Uterus (tissue), 4 donors: Measurements from ENCODE around the gene RPS6KA1. TPM values are rescaled to one million over a fixed set of nuclear protein-coding genes. Genes with fewer than 3 reads are reported as not detected.
"Not testable (repeated sequence)": the region's sequence is repeated elsewhere in the genome, so short reads cannot be mapped to it uniquely, and the experiment has no call there.

Experiments
- DNase-seq, 2 donors: peaks; one replicate each; pipeline ENCODE4 v3.0.0-alpha.2; 2019 to 2020
- H3K27ac ChIP-seq, 2 donors: fragments of 200-600 bp; sonication (generic); 1 replicate in 1 of 2; 2 replicates in 1 of 2; pipeline ENCODE4 v1.5.1; 2016 to 2018
- H3K27me3 ChIP-seq, 2 donors: fragments of 200-600 bp; sonication (generic); one replicate each; pipeline ENCODE4 v1.5.1; 2018 to 2019; ENCODE audit warnings: control low read depth in 1 of 2
- H3K36me3 ChIP-seq, 2 donors: fragments of 200-600 bp; sonication (generic); one replicate each; pipeline ENCODE4 v1.5.1; 2019; ENCODE audit warnings: control low read depth in 1 of 2
- H3K4me1 ChIP-seq, 2 donors: fragments of 200-600 bp; sonication (generic); one replicate each; pipeline ENCODE4 v1.5.1; 2018 to 2019; ENCODE audit warnings: control low read depth in 1 of 2
- H3K4me3 ChIP-seq, 2 donors: fragments of 200-600 bp; sonication (generic); 1 replicate in 1 of 2; 2 replicates in 1 of 2; pipeline ENCODE4 v1.5.1; 2018 to 2019; ENCODE audit warnings: mild to moderate bottlenecking in 1 of 2
- H3K9me3 ChIP-seq, 2 donors: fragments of 200-600 bp; sonication (generic); one replicate each; pipeline ENCODE4 v1.5.1; 2019; ENCODE audit warnings: control low read depth in 1 of 2
- POLR2A ChIP-seq, 2 donors: fragments of 450-650 bp; IDR thresholded peaks; one replicate each; pipeline ENCODE4 v1.6.1; 2016; ENCODE audit warnings: antibody characterized with exemption in 2 of 2, mild to moderate bottlenecking in 1 of 2, moderate library complexity in 1 of 2
- intact Hi-C: fragments of 100-400 bp; cut with DNase I; formaldehyde crosslinking; loops from one replicate; pipeline ENCODE4 v1.15.1; 2023; ENCODE audit warnings: low total_unique reads
- total RNA-seq, 4 donors: library from RNA; depleted of rRNA in 3 of 4; stranded (reverse); fragments of >200 nt in 3 of 4; gene quantifications; one replicate each; pipeline versions ENCODE4 v1.1.0 to v1.2.4, GENCODE V29; 2014 to 2023
- TF ChIP-seq, protein P1 (sequence below), 4 experiments: fragments of 200-600 bp in 2 of 4; fragments of 450-650 bp in 2 of 4; sonication (generic) in 2 of 4; IDR thresholded peaks; one replicate each; pipeline ENCODE4 v1.5.1; 2016 to 2019; ENCODE audit warnings: antibody characterized with exemption in 4 of 4, mild to moderate bottlenecking in 2 of 4, moderate library complexity in 1 of 4
- donor health status: DM: yes; HTN: yes; CAD: no.

RPS6KA1 gene
- total RNA-seq, 4 donors from 2014 or later, result 10.8 to 51.8 (median 14.6) TPM

DNA sequence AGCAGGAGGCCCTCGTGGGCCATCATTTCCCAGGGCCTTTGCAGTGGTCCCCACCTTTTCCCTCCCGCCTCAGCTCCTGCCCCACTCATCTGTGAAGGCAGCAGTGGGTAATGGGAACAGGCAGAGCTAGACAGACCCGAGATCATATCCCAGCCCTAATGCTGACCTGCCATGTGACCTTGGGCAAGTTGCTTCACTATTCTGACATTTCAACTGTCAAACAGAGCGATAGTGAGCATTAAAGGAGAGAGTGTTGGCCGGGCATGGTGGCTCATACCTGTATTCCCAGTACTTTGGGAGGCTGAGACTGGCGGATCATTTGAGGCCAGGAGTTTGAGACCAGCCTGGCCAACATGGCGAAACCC lies 51.7 kb downstream of the RPS6KA1 start:
- H3K4me1 ChIP-seq, result no peaks in the 10 kb centered on the region
- no peaks in the 10 kb centered on the region for H3K36me3 ChIP-seq
- DNase-seq, result no peak
- H3K4me3 ChIP-seq, result no peak overlapping the region
- no peak overlapping the region for H3K27ac ChIP-seq
- H3K9me3 ChIP-seq, result no peaks in the 10 kb centered on the region
- TF ChIP-seq, protein P1, sequence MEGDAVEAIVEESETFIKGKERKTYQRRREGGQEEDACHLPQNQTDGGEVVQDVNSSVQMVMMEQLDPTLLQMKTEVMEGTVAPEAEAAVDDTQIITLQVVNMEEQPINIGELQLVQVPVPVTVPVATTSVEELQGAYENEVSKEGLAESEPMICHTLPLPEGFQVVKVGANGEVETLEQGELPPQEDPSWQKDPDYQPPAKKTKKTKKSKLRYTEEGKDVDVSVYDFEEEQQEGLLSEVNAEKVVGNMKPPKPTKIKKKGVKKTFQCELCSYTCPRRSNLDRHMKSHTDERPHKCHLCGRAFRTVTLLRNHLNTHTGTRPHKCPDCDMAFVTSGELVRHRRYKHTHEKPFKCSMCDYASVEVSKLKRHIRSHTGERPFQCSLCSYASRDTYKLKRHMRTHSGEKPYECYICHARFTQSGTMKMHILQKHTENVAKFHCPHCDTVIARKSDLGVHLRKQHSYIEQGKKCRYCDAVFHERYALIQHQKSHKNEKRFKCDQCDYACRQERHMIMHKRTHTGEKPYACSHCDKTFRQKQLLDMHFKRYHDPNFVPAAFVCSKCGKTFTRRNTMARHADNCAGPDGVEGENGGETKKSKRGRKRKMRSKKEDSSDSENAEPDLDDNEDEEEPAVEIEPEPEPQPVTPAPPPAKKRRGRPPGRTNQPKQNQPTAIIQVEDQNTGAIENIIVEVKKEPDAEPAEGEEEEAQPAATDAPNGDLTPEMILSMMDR (IDR thresholded peaks at IDR 0.05), result no peak
- no peak for TF ChIP-seq POLR2A (IDR thresholded peaks at IDR 0.05)
- intact Hi-C loops, result no loop called here
- no peaks in the 10 kb centered on the region for H3K27me3 ChIP-seq

DNA sequence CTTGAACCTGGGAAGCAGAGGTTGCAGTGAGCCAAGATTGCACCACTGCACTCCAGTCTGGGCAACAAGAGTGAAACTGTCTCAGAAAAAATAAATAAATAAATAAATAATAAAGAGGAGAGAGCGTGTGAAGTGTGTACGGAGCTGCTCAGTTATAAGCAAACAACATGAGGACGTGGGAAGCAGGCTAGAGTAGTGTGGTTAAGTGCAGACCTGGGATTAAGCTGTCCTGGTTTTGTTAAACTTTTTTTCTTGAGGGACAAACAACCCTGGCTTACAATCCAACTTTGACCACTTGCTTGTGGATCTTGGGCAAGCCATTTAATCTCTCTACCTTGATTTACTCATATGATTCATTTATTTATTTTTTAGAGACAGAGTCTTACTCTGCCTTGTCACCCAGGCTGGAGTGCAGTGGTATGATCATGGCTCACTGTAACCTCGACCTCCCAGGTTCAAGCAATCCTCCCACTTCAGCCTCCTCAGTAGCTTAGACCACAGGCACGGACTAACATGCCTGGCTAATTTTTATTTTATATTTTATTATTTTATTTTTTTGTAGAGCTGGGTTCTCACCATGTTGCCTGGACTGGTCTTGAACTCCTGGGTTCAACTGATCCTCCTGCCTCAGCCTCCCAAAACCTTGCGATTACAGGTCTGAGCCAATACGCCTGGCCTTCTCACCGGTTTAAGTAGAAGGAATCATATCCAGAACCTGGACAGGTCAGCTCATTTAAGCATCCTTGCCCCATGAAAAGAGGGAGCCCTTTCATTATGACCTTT lies 52.7 kb downstream of the RPS6KA1 start:
- Histone ChIP-seq H3K9me3 (no peaks in the 10 kb centered on the region), H3K4me1 (no peaks in the 10 kb centered on the region), H3K36me3 (no peaks in the 10 kb centered on the region), H3K4me3 (no peak overlapping the region), H3K27me3 (no peaks in the 10 kb centered on the region), H3K27ac (no peak overlapping the region)
- intact Hi-C loops, result no loop called here
- TF ChIP-seq, protein P1 (IDR thresholded peaks at IDR 0.05), result no peak
- no peak for TF ChIP-seq POLR2A (IDR thresholded peaks at IDR 0.05)
- DNase-seq, result no peak

DNA sequence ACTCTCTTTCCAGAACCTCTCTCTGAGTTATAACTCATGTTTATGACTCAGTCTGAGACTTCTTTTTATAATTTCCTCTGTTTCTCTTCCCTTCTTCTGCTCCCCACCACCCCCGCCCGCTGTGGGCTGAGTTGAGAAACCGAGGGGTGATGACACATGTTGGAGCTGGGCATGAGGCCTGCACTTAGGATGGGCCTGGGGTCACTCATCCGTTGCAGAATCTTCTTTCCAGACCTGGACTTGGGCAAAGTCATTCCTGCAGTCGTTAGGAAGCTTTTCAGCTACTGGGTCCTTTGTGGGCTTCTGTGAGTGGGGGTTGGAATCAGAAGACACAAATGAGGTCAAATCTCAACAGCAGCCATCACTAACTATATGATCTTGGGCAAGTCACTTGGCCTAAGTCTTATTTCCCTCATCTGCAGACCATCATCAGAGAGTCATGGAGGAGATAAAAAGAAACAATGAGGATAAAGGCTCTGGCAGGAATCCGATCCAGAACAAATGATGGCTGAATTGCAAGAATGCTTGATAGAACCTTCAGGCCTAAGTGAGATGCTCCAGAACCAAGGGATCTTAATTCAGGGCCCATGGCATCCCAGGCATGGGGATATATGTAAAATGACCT lies 53.4 kb downstream of the RPS6KA1 start:
- H3K36me3 ChIP-seq, result no peaks in the 10 kb centered on the region
- H3K9me3 ChIP-seq, result no peaks in the 10 kb centered on the region
- TF ChIP-seq, protein P1 (IDR thresholded peaks at IDR 0.05), result no peak
- no peak for TF ChIP-seq POLR2A (IDR thresholded peaks at IDR 0.05)
- no peaks in the 10 kb centered on the region for H3K4me1 ChIP-seq
- intact Hi-C loops, result no loop called here
- no peak overlapping the region for H3K4me3 ChIP-seq
- no peaks in the 10 kb centered on the region for H3K27me3 ChIP-seq
- no peak overlapping the region for H3K27ac ChIP-seq
- no peak for DNase-seq

DNA sequence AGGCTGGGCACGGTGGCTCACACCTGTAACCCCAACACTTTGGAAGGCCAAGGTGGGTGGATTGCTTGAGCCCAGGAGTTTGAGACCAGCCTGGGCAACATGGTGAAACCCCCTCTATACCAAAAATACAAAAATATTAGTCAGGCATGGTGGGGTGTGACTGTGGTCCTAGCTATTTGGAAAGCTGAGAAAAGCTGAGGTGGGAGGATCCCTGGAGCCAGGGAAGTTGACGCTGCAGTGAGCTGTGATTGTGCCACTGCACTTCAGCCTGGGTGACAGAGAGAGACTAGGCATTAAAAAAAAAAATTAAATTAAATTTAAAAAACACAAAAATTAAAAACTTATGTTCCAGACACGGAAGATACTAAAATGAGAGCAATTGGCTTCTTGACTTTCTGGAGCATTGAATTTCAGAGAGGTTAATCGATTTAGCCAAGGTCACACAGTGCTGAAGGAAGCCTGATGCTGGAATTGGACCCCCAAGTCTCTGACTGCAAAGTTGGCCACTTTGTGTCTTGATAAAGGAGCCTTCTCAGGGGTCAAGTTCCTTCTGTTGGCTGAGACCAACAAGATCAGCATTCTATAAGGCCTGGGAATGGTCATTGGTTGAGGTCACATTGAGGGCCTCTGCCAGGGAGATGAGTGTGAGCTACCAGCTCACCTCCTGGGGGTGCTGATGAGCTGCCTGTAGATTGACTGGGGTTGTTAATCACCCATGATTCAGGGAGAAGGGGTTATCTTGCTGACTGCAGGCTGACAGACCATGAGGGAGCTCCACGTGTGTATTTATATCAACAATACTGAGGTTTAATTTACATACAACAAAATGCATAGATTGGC lies 54.3 kb downstream of the RPS6KA1 start:
- Histone ChIP-seq H3K9me3 (peaks cover 0 to 5% of the 10 kb centered on the region in 2 donors), H3K27me3 (no peaks in the 10 kb centered on the region), H3K4me1 (no peaks in the 10 kb centered on the region), H3K36me3 (no peaks in the 10 kb centered on the region), H3K4me3 (no peak overlapping the region), H3K27ac (no peak overlapping the region)
- intact Hi-C loops, result no loop called here
- no peak for DNase-seq
- no peak for TF ChIP-seq POLR2A (IDR thresholded peaks at IDR 0.05)

DNA sequence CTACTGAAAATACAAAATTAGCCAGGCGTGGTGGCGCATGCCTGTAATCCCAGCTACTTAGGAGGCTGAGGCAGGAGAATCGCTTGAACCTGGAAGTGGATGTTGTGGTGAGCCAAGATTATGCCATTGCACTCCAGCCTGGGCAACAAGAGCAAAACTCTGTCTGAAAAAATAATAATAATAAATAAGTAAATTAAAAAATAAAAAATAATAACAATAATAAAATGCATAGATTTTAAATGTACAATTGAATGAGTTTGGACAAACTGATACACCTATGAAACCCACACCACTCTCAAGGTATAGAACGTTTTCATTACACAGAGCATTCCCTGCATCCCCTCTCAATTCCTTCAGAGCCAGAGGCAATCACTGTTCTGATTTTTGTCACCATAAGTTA lies 55.0 kb downstream of the RPS6KA1 start:
- H3K27me3 ChIP-seq, intact Hi-C loops, H3K9me3 ChIP-seq, DNase-seq, H3K4me3 ChIP-seq, H3K36me3 ChIP-seq, H3K4me1 ChIP-seq, H3K27ac ChIP-seq: not testable (repeated sequence)

DNA sequence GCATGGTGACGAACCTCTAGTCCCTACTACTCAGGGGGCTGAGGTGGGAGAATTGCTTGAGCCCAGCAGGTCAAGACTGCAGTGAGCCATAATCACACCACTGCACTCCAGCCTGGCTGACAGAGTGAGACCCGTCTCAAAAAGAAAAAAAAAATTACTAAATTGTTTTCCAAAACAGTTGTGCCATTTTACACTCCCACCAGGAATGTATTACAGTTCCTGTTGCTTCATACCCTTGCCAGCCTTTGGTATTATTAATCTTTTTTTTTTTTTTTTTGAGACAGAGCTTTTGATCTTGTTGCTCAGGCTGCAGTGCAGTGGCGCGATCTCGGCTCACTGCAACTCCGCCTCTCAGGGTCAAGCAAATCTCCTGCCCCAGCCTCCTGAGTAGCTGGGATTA lies 55.9 kb downstream of the RPS6KA1 start:
- no peak overlapping the region for H3K27ac ChIP-seq
- intact Hi-C loops, result no loop called here

More for the DNA sequence above, 55.9 kb downstream of the RPS6KA1 start:
- TF ChIP-seq, protein P1 (IDR thresholded peaks at IDR 0.05), result no peak
- no peak for TF ChIP-seq POLR2A (IDR thresholded peaks at IDR 0.05)
- Histone ChIP-seq H3K4me3 (no peak overlapping the region), H3K4me1 (no peaks in the 10 kb centered on the region), H3K36me3 (no peaks in the 10 kb centered on the region), H3K27me3 (no peaks in the 10 kb centered on the region), H3K9me3 (peaks cover 0 to 5% of the 10 kb centered on the region in 2 donors)
- DNase-seq, result no peak
